ENCODE data around the gene TFB1M.

- TF ChIP-seq ARNTL (CRISPR knock-in tag; IDR thresholded peaks at IDR 0.05; ENCODE audit: borderline replicate concordance, low read depth) = no peak
- no peak for TF ChIP-seq RARB (CRISPR knock-in tag; IDR thresholded peaks at IDR 0.05)
- no peak for TF ChIP-seq POU6F1 (CRISPR knock-in tag; IDR thresholded peaks at IDR 0.05; ENCODE audit: borderline replicate concordance, low read depth)
- TF ChIP-seq PATZ1 (CRISPR knock-in tag; IDR thresholded peaks at IDR 0.05; ENCODE audit: borderline replicate concordance) = no peak
- no peak for TF ChIP-seq TSHZ2 (CRISPR knock-in tag; IDR thresholded peaks at IDR 0.05)
- TF ChIP-seq CSRNP3 (CRISPR knock-in tag; IDR thresholded peaks at IDR 0.05) = no peak
Observed at GRCh38 chr6:155207223-155207622, 107.1 kb downstream of the TFB1M start.
